SK-N-SH (cell line): ENCODE data around the gene THSD4.

ENCODE experiments used
- CTCF ChIP-seq: fragments of 200-600 bp; sonication (generic); IDR thresholded peaks from 2 replicates; pipeline ENCODE4 v1.6.1; 2017; ENCODE audit warnings: antibody characterized with exemption, mild to moderate bottlenecking, moderate library complexity
- EP300 ChIP-seq, 2 experiments: IDR thresholded peaks; 2 replicates each; pipeline versions ENCODE4 v1.4.0 to v1.6.1; 2012; ENCODE audit warnings: borderline replicate concordance in 1 of 2, low read depth in 1 of 2, low read length in 1 of 2
- EZH2phosphoT487 ChIP-seq: fragments of 200-600 bp; sonication (generic); IDR thresholded peaks from 2 replicates; pipeline ENCODE4 v1.6.1; 2017; ENCODE audit warnings: low read depth, mixed run types, mild to moderate bottlenecking, antibody characterized with exemption, moderate library complexity, borderline replicate concordance
- MAX ChIP-seq: IDR thresholded peaks from 2 replicates; pipeline ENCODE4 v1.4.0; 2012; ENCODE audit warnings: low read depth
- NRF1 ChIP-seq: IDR thresholded peaks from 2 replicates; pipeline ENCODE4 v1.6.1; 2012; ENCODE audit warnings: low read depth, mild to moderate bottlenecking, low read length
- PBX3 ChIP-seq: IDR thresholded peaks from 2 replicates; pipeline ENCODE4; 2012
- POLR2AphosphoS5 ChIP-seq: IDR thresholded peaks from 2 replicates; pipeline ENCODE4 v1.6.1; 2012; ENCODE audit warnings: low read depth, low read length

GRCh38 chr15:71262599-71262998, 147.3 kb downstream of the THSD4 start:
- TF ChIP-seq NRF1, result no peak
- TF ChIP-seq PBX3, result no peak
- no peak for TF ChIP-seq POLR2AphosphoS5
- TF ChIP-seq CTCF, result no peak
- no peak for TF ChIP-seq EP300 (IDR thresholded peaks at IDR 0.05; ENCODE audit: borderline replicate concordance in 1 of 2, low read depth in 1 of 2, low read length in 1 of 2)
- no peak for TF ChIP-seq EZH2phosphoT487
- TF ChIP-seq MAX, result no peak
